Activated CD4-positive, alpha-beta T cell treated with anti-CD3 and anti-CD28 coated beads, Interleukin-10, Interleukin-2, amounts not matched to agents 100 ng/mL and 50 ng/mL, durations not matched to agents 16 hours and 8 hours (primary cell): ENCODE results near the gene BRMS1.
"Not testable (repeated sequence)": the region's sequence is repeated elsewhere in the genome, so short reads cannot be mapped to it uniquely, and the experiment has no call there.

Experiments
- DNase-seq: peaks from one replicate; pipeline ENCODE4 v3.0.0-alpha.2; 2020

Gene BRMS1

GRCh38 chr11:66362481-66363147, 17.7 kb upstream of the BRMS1 start:
- no peak for DNase-seq

- DNase-seq: no peak
Observed at GRCh38 chr11:66361502-66361941, 16.6 kb upstream of the BRMS1 start.

- DNase-seq: no peak
Observed at GRCh38 chr11:66360406-66361073, 15.6 kb upstream of the BRMS1 start.

- no peak for DNase-seq
Observed at GRCh38 chr11:66359662-66360087, 14.8 kb upstream of the BRMS1 start.

- not testable (repeated sequence) for DNase-seq
Observed at GRCh38 chr11:66350560-66351235, 5.8 kb upstream of the BRMS1 start.

GRCh38 chr11:66349084-66349386, 4.1 kb upstream of the BRMS1 start:
- DNase-seq: no peak

GRCh38 chr11:66347425-66348276, 2.7 kb upstream of the BRMS1 start, which contains the start of gene B4GAT1:
B4GAT1 (minus strand) TSS chr11:66347629; CDS start chr11:66347545, 84 bp downstream.
- DNase-seq: peak; percentile 92

- DNase-seq: no peak
Observed at GRCh38 chr11:66346476-66347424, 1.8 kb upstream of the BRMS1 start.

GRCh38 chr11:66345316-66345649, 379 bp upstream of the BRMS1 start:
- no peak for DNase-seq

GRCh38 chr11:66343176-66343575, 1.7 kb downstream of the BRMS1 start:
- no peak for DNase-seq

- DNase-seq: no peak
Observed at GRCh38 chr11:66341502-66342126, 3.3 kb downstream of the BRMS1 start.

GRCh38 chr11:66340596-66341501, 4.1 kb downstream of the BRMS1 start:
- no peak for DNase-seq

- no peak for DNase-seq
Observed at GRCh38 chr11:66339686-66340483, 5.0 kb downstream of the BRMS1 start.

GRCh38 chr11:66339162-66339675, 5.7 kb downstream of the BRMS1 start:
- no peak for DNase-seq

GRCh38 chr11:66338276-66339161, 6.4 kb downstream of the BRMS1 start:
- DNase-seq: no peak

- no peak for DNase-seq
Observed at GRCh38 chr11:66337103-66337899, 7.6 kb downstream of the BRMS1 start.
